GM23338 (cell line): ENCODE results near the gene CELSR1.

Source experiments
- CREB1 ChIP-seq: fragments of 250-450 bp; sonication (Bioruptor Pico); IDR thresholded peaks from 2 replicates; pipeline ENCODE4 v1.5.0; 2020; ENCODE audit warnings: low read depth, mild to moderate bottlenecking, moderate library complexity
- EZH2 ChIP-seq: fragments of 200-600 bp; sonication (generic); IDR thresholded peaks from one replicate; pipeline ENCODE4 v1.8.0; 2017; ENCODE audit warnings: antibody characterized with exemption, mild to moderate bottlenecking, low read depth; ENCODE audit not compliant: unreplicated experiment
- EZH2phosphoT487 ChIP-seq: fragments of 200-600 bp; sonication (generic); IDR thresholded peaks from one replicate; pipeline ENCODE4 v1.8.1; 2018; ENCODE audit warnings: antibody characterized with exemption; ENCODE audit not compliant: unreplicated experiment
- JUNB ChIP-seq: IDR thresholded peaks from one replicate; pipeline ENCODE4 v1.6.1; 2016; ENCODE audit warnings: antibody characterized with exemption; ENCODE audit not compliant: unreplicated experiment
- POLR2AphosphoS5 ChIP-seq: IDR thresholded peaks from 2 replicates; pipeline ENCODE4 v1.6.1; 2016; ENCODE audit warnings: antibody characterized with exemption, low read depth
- ZNF114 ChIP-seq: fragments of 250-450 bp; sonication (Bioruptor Pico); IDR thresholded peaks from 2 replicates; pipeline ENCODE4 v1.5.0; 2020; ENCODE audit warnings: mild to moderate bottlenecking, moderate library complexity
- ZNF331 ChIP-seq: fragments of 250-450 bp; sonication (Bioruptor Pico); IDR thresholded peaks from 2 replicates; pipeline ENCODE4 v1.5.0; 2020; ENCODE audit warnings: low read depth, mild to moderate bottlenecking, moderate library complexity
- TF ChIP-seq, protein P1 (sequence below), 2 experiments: fragments of 200-600 bp in 1 of 2; sonication (generic) in 1 of 2; conservative IDR thresholded peaks; 2 replicates each; pipeline versions ENCODE4 v1.5.1 to v1.6.1; 2016 to 2017; ENCODE audit warnings: antibody characterized with exemption in 2 of 2, low read depth in 2 of 2, mild to moderate bottlenecking in 2 of 2, moderate library complexity in 1 of 2
- TF ChIP-seq, protein P2 (sequence below): fragments of 250-450 bp; sonication (Bioruptor Pico); IDR thresholded peaks from 2 replicates; pipeline ENCODE4 v1.5.0; 2020; ENCODE audit warnings: mild to moderate bottlenecking, moderate library complexity
- TF ChIP-seq, protein P3 (sequence below): IDR thresholded peaks from one replicate; pipeline ENCODE4 v1.6.1; 2018; ENCODE audit warnings: antibody characterized with exemption; ENCODE audit not compliant: unreplicated experiment
- TF ChIP-seq, protein P4 (sequence below): IDR thresholded peaks from 2 replicates; pipeline ENCODE4 v1.6.1; 2016; ENCODE audit warnings: antibody characterized with exemption

DNA sequence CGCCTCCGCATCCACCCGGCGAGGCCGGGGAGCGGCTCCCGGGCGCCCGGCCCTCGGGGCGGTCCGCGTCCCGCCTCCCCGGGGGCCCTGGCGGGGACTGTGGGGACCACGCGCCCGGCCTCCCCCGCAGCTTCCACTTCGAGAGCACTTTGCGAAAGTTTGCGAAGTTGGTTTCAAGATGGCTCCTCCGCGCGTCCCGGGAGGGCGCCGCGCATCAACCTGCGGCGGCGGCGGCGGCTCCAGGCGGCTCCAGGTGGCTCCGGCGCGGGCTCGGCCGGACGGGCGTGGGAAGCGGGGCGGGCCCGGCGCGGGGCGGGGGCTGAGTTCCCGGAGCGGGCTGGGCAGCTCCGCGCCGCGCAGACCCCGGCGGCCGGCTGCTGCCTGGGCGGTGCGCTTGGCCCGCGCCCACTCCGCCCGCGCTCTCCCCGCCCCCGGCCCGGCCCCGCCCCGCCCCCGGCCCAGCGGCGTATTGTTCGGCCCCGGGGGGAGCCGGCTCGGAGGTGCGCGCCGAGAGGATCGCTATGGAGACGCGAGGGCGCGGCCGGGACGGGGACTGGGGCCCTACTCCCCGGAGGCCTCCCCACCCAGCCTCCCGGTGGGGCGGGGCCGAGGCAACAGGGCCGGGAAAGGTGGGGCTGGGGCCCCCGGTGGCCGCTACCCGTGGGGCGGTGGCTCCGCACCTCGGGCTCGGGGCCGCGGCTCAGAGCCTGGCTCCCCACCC lies at the start of gene CELSR1:
- TF ChIP-seq, protein P1, sequence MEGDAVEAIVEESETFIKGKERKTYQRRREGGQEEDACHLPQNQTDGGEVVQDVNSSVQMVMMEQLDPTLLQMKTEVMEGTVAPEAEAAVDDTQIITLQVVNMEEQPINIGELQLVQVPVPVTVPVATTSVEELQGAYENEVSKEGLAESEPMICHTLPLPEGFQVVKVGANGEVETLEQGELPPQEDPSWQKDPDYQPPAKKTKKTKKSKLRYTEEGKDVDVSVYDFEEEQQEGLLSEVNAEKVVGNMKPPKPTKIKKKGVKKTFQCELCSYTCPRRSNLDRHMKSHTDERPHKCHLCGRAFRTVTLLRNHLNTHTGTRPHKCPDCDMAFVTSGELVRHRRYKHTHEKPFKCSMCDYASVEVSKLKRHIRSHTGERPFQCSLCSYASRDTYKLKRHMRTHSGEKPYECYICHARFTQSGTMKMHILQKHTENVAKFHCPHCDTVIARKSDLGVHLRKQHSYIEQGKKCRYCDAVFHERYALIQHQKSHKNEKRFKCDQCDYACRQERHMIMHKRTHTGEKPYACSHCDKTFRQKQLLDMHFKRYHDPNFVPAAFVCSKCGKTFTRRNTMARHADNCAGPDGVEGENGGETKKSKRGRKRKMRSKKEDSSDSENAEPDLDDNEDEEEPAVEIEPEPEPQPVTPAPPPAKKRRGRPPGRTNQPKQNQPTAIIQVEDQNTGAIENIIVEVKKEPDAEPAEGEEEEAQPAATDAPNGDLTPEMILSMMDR (conservative IDR thresholded peaks at IDR 0.05; ENCODE audit: low read depth in 2 of 2) = no peak
- no peak for TF ChIP-seq POLR2AphosphoS5
- no peak for TF ChIP-seq ZNF114 (CRISPR knock-in tag)
- no peak for TF ChIP-seq EZH2phosphoT487
- no peak for TF ChIP-seq EZH2
- no peak for TF ChIP-seq CREB1 (CRISPR knock-in tag)
- no peak for TF ChIP-seq ZNF331 (CRISPR knock-in tag)
- TF ChIP-seq, protein P2, sequence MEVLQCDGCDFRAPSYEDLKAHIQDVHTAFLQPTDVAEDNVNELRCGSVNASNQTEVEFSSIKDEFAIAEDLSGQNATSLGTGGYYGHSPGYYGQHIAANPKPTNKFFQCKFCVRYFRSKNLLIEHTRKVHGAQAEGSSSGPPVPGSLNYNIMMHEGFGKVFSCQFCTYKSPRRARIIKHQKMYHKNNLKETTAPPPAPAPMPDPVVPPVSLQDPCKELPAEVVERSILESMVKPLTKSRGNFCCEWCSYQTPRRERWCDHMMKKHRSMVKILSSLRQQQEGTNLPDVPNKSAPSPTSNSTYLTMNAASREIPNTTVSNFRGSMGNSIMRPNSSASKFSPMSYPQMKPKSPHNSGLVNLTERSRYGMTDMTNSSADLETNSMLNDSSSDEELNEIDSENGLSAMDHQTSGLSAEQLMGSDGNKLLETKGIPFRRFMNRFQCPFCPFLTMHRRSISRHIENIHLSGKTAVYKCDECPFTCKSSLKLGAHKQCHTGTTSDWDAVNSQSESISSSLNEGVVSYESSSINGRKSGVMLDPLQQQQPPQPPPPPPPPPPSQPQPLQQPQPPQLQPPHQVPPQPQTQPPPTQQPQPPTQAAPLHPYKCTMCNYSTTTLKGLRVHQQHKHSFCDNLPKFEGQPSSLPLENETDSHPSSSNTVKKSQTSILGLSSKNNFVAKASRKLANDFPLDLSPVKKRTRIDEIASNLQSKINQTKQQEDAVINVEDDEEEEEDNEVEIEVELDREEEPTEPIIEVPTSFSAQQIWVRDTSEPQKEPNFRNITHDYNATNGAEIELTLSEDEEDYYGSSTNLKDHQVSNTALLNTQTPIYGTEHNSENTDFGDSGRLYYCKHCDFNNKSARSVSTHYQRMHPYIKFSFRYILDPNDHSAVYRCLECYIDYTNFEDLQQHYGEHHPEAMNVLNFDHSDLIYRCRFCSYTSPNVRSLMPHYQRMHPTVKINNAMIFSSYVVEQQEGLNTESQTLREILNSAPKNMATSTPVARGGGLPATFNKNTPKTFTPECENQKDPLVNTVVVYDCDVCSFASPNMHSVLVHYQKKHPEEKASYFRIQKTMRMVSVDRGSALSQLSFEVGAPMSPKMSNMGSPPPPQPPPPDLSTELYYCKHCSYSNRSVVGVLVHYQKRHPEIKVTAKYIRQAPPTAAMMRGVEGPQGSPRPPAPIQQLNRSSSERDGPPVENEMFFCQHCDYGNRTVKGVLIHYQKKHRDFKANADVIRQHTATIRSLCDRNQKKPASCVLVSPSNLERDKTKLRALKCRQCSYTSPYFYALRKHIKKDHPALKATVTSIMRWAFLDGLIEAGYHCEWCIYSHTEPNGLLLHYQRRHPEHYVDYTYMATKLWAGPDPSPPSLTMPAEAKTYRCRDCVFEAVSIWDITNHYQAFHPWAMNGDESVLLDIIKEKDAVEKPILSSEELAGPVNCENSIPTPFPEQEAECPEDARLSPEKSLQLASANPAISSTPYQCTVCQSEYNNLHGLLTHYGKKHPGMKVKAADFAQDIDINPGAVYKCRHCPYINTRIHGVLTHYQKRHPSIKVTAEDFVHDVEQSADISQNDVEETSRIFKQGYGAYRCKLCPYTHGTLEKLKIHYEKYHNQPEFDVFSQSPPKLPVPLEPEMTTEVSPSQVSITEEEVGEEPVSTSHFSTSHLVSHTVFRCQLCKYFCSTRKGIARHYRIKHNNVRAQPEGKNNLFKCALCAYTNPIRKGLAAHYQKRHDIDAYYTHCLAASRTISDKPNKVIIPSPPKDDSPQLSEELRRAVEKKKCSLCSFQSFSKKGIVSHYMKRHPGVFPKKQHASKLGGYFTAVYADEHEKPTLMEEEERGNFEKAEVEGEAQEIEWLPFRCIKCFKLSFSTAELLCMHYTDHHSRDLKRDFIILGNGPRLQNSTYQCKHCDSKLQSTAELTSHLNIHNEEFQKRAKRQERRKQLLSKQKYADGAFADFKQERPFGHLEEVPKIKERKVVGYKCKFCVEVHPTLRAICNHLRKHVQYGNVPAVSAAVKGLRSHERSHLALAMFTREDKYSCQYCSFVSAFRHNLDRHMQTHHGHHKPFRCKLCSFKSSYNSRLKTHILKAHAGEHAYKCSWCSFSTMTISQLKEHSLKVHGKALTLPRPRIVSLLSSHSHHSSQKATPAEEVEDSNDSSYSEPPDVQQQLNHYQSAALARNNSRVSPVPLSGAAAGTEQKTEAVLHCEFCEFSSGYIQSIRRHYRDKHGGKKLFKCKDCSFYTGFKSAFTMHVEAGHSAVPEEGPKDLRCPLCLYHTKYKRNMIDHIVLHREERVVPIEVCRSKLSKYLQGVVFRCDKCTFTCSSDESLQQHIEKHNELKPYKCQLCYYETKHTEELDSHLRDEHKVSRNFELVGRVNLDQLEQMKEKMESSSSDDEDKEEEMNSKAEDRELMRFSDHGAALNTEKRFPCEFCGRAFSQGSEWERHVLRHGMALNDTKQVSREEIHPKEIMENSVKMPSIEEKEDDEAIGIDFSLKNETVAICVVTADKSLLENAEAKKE (CRISPR knock-in tag) = no peak
- TF ChIP-seq, protein P3, sequence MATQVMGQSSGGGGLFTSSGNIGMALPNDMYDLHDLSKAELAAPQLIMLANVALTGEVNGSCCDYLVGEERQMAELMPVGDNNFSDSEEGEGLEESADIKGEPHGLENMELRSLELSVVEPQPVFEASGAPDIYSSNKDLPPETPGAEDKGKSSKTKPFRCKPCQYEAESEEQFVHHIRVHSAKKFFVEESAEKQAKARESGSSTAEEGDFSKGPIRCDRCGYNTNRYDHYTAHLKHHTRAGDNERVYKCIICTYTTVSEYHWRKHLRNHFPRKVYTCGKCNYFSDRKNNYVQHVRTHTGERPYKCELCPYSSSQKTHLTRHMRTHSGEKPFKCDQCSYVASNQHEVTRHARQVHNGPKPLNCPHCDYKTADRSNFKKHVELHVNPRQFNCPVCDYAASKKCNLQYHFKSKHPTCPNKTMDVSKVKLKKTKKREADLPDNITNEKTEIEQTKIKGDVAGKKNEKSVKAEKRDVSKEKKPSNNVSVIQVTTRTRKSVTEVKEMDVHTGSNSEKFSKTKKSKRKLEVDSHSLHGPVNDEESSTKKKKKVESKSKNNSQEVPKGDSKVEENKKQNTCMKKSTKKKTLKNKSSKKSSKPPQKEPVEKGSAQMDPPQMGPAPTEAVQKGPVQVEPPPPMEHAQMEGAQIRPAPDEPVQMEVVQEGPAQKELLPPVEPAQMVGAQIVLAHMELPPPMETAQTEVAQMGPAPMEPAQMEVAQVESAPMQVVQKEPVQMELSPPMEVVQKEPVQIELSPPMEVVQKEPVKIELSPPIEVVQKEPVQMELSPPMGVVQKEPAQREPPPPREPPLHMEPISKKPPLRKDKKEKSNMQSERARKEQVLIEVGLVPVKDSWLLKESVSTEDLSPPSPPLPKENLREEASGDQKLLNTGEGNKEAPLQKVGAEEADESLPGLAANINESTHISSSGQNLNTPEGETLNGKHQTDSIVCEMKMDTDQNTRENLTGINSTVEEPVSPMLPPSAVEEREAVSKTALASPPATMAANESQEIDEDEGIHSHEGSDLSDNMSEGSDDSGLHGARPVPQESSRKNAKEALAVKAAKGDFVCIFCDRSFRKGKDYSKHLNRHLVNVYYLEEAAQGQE = no peak
- TF ChIP-seq, protein P4, sequence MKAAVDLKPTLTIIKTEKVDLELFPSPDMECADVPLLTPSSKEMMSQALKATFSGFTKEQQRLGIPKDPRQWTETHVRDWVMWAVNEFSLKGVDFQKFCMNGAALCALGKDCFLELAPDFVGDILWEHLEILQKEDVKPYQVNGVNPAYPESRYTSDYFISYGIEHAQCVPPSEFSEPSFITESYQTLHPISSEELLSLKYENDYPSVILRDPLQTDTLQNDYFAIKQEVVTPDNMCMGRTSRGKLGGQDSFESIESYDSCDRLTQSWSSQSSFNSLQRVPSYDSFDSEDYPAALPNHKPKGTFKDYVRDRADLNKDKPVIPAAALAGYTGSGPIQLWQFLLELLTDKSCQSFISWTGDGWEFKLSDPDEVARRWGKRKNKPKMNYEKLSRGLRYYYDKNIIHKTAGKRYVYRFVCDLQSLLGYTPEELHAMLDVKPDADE = no peak
- no peak for TF ChIP-seq JUNB
